Suprapubic skin (tissue), 4 donors: ENCODE data around the gene MYO1F.

Experiments used
- CTCF ChIP-seq, 2 donors: fragments of 200-600 bp in 1 of 2; fragments of 450-650 bp in 1 of 2; sonication (generic) in 1 of 2; IDR thresholded peaks; one replicate each; pipeline ENCODE4 v1.5.1; 2016 to 2019; ENCODE audit warnings: antibody characterized with exemption in 2 of 2, mild to moderate bottlenecking in 1 of 2, moderate library complexity in 1 of 2
- POLR2A ChIP-seq, 2 donors: fragments of 450-650 bp; IDR thresholded peaks; one replicate each; pipeline ENCODE4 v1.6.1; 2017; ENCODE audit warnings: antibody characterized with exemption in 2 of 2, mild to moderate bottlenecking in 2 of 2, moderate library complexity in 2 of 2
- POLR2AphosphoS5 ChIP-seq, 3 donors: sonication (generic); formaldehyde crosslinking; IDR thresholded peaks; one replicate each; pipeline ENCODE4 v1.6.1; 2017; ENCODE audit warnings: antibody characterized with exemption in 3 of 3

GRCh38 chr19:8536282-8536681, 41.0 kb downstream of the MYO1F start:
- no peak for TF ChIP-seq POLR2A (IDR thresholded peaks at IDR 0.05)
- TF ChIP-seq CTCF (IDR thresholded peaks at IDR 0.05): no peak
- no peak for TF ChIP-seq POLR2AphosphoS5 (IDR thresholded peaks at IDR 0.05)
